Vagina (tissue), 2 donors: ENCODE data around the gene ABCC12.
"Not testable (repeated sequence)": the region's sequence is repeated elsewhere in the genome, so short reads cannot be mapped to it uniquely, and the experiment has no call there.

Experiments used
- CTCF ChIP-seq, 3 experiments: fragments of 450-650 bp in 2 of 3; fragments of 200-600 bp in 1 of 3; sonication (generic) in 1 of 3; IDR thresholded peaks; one replicate each; pipeline ENCODE4 v1.5.1; 2017 to 2019; ENCODE audit warnings: antibody characterized with exemption in 3 of 3, mild to moderate bottlenecking in 2 of 3, moderate library complexity in 2 of 3
- POLR2AphosphoS5 ChIP-seq, 2 donors: sonication (generic); formaldehyde crosslinking; IDR thresholded peaks; one replicate each; pipeline ENCODE4 v1.9.0; 2017; ENCODE audit warnings: antibody characterized with exemption in 2 of 2, mild to moderate bottlenecking in 2 of 2, low read depth in 1 of 2; ENCODE audit not compliant: insufficient read depth in 1 of 2

- TF ChIP-seq CTCF (IDR thresholded peaks at IDR 0.05); POLR2AphosphoS5 (IDR thresholded peaks at IDR 0.05; ENCODE audit: insufficient read depth in 1 of 2, low read depth in 1 of 2): not testable (repeated sequence)
Observed at GRCh38 chr16:48166617-48167016, 10.8 kb upstream of the ABCC12 start.
